CD4-positive, alpha-beta T cell treated with Interleukin-6 at 100 ng/mL for 8 hours (primary cell): Measurements from ENCODE around the gene ZFP36.
A peak's percentile ranks its signal among the peaks of the same experiment; 100 is the strongest.

Experiments
- DNase-seq: peaks from one replicate; pipeline ENCODE4 v3.0.0-alpha.2; 2020; ENCODE audit warnings: mixed read lengths, low spot score

ZFP36 gene

DNA sequence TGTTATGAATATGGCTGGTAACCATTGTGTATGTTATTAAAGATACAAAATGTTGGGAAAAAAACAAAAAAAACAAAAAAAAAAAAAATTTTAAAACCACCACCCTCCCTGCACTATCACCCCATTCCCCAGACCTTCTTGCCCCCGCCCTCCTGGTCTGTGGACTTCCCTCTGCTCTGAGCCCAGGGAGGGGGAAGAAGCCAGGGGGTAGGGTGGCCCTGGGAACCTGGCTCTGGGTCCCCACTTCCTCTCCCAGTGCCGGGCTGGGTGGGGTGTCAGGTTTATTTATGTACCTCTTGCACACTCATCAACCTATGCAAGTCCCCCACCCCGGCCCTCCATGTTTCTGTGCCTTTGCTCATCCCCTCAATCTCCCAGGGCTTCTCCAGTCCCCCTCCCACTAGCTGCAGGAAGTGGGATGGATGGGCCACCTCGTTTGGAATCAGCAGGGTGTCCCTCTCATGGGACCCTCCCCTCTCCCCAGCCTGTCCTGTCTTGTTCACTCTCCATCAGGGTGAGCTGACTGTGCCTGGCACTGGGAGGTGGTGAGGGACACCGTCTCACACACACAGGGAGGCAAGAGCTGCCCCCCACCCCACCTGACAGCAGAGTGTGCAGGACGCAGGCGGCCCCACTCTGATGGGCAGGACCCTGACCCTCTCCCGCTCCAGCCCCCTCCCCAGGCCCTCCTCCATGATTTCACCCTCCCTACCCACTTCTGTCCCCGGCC, 21.6 kb upstream of the ZFP36 start:
- DNase-seq = no peak

DNA sequence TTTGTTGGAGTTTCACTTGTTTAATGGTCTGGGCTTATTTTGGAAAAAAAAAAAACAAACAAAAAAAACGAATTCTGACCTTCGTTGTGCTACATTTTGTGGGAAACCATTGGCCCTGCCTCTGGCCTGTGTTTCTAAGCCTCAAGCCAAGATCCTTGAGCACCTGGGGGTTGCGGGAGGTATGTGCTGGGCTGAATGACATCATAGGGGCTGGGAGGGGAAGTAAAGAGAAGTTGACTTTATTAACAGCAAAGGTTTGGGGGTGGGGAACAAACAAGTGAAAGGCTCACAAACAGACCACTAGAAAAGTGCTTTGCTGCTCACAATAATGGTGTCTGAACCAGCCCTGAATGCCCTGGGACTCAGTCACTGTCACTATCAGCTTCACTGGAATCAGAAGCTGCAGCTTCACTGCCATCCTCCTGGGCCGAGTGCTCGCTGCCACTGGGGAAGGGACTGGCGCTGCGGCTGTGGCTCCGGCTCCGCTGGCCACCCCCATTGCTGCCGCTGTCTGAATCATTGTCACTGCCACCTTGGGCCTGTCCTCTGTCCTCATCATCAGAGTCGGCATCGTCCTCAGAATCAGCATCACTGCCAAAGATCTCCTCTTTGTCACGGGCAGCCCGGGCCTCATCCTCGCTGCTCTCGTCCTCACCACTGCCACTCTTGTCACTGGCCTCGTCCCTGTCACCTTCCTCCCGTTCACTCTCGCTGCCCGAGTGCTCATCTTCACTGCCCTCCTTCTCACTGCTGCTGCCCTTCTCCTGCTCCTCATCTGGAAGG, 20.8 kb upstream of the ZFP36 start:
- no peak for DNase-seq

DNA sequence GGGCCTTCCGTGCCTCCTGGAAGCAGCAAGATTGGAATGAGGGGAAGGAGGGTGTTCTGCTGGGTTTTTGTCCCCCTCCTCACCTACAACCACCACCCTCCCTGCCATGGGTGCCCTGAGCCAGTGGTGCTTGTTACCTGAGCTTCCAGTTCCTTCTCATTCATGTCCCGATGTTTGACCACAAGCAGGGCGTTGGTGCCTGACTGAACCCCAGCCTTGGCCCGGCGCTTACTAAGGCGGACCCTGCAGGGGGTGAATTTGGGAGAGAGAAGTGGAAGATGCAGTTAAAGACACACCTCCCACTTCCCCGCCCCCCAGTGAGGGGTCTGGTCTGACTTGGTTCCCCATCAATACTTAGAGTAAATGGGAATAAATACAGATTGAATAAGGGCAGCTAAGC, 20.1 kb upstream of the ZFP36 start:
- no peak for DNase-seq

DNA sequence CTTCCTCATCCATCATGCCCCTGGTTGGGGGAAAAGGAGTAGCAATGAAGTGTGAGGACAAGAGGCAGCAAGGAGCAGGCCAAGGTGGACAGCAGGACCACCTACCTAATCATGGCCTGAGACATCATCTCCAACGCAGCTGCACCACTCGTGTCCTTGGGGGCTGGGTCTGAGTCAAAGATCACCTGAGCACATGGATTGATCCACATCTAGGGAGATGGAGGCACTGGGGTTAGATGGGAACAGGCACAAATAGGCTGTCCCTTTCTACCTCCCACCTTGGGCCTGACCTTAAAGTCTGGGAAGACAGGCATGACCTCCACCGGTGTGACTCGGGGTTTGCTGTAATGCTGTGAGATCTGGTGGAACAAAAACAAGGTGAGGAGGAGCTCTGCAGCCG, 18.0 kb upstream of the ZFP36 start:
- no peak for DNase-seq

GRCh38 chr19:39389631-39390414, 16.8 kb upstream of the ZFP36 start:
- DNase-seq = no peak

GRCh38 chr19:39390451-39390750, 16.2 kb upstream of the ZFP36 start:
- DNase-seq = peak; percentile 71

DNA sequence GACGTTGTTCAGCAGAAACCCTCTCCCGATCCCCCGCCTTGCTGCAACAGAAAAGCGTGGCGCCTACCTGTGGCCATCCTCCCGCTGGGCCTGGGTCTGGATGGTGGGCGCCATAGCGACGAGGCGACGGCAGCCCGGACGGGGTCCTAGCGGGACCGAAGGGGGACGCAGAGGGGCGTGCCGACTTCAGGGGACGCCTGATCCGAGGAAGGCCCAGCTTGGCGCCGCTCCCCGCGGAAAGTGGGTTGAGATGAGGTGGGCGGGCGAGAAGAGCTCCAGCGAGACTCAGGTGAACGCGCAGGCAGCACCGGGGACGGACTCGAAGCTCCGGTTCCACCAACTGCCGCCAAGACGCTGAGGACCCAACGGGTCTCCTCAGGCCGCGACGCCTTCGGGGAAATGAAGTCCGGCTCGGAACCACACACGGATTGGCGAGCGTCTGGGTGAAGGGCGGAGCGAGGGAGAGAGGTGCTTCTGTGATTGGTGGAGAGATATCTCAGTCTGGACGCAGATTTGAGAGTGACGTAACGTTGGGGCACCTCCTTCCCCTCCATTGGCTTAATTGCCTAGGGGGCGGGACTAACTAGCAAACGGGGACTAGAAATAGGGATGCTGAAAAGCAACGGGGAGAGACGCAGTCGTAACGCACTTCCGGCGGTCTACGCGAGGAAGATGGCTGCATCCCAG, 15.8 kb upstream of the ZFP36 start, which contains the start of the genes MED29 and PAF1:
TSS of gene MED29 (plus strand) at position 628 of the 687 bp plus-strand sequence. CDS start at position 673, 45 bp downstream.
TSS of gene PAF1 (minus strand) at position 356 of the 687 bp plus-strand sequence. CDS start at position 114, 242 bp downstream.
- peak; percentile 99 for DNase-seq

DNA sequence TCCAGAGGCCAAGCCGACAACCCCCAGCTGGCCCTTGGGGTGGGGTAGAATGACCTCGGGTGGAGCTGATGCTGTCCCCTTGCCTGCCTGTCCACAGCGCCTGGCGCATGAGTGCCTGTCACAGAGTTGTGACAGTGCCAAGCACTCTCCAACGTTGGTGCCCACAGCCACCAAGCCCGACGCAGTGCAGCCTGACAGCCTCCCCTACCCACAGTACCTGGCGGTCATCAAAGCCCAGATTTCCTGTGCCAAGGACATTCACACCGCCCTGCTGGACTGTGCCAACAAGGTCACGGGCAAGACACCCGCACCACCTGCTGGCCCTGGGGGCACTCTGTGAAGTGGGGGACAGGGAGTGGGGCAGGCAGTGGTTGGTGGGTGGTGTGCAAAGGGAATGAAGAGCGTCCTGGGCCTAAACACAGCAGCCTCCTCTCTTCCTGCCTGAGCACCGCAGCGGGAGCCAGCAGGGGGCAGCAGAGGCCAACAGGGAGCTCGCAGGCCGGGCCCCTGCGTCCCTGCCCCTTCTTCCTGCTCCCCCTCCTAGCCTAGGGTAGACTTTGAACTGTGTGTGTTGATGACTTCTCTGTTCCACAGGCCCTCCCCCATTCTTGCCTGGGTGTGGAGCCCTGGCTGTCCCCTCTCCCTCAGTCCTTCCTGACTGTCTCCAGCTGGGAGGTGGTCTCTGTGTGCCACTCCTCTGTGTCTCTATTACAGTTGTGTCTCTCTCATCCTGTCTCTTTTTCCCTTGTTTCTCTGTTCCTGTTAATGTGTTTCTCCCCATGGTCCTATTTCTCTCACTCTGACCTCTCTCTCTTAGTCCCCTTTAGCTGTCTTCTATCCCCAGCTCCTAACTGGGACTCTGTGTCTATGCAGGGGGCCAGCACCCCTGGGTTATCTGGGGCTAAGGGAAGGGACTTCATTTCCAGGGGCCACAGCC, 9.0 kb upstream of the ZFP36 start:
- peak; percentile 94 for DNase-seq

GRCh38 chr19:39398297-39398864, 8.3 kb upstream of the ZFP36 start:
- peak; percentile 61 for DNase-seq

GRCh38 chr19:39399668-39400050, 7.0 kb upstream of the ZFP36 start:
- no peak for DNase-seq

DNA sequence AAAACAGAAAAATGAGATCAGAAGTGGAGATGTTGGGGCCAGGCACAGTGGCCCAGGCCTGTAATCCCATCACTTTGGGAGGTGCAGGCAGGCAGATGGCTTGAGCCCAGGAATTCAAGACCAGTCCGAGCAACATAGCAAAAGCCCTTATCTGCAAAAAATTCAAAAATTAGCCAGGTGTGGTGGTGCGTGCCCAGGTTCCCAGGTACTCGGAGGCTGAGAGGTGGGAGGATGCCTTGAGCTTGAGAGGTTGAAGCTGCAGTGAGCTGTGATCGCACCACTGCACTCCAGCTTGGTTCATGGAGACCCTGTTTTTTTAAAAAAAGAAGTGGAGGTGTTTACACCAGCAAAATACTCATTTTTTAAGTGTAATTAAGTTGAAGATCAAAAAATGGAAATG, 6.6 kb upstream of the ZFP36 start:
- DNase-seq = no peak

DNA sequence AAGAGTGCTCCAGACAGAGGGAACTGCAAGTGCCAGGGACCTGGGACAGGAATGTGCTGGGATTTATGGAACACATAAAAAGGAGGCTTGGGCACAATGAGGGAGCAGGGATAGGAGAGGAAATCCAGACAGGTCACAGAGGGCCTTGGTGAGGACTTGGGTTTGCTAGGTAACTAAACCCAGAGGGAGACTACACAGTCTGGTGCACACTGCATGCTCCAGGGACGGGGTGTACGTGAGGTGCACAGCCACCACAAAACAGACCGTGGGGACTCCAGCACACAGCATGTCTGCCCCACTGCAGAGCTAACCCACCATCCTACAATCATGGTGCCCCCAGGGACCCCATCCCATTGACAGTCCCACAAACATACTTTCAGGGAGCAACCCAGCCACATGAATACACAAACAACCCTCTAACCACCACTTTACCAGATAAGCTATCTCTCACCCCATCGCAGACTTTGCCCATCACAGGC, 5.5 kb upstream of the ZFP36 start:
- DNase-seq = no peak

GRCh38 chr19:39401549-39402345, 4.9 kb upstream of the ZFP36 start:
- peak; percentile 86 for DNase-seq

DNA sequence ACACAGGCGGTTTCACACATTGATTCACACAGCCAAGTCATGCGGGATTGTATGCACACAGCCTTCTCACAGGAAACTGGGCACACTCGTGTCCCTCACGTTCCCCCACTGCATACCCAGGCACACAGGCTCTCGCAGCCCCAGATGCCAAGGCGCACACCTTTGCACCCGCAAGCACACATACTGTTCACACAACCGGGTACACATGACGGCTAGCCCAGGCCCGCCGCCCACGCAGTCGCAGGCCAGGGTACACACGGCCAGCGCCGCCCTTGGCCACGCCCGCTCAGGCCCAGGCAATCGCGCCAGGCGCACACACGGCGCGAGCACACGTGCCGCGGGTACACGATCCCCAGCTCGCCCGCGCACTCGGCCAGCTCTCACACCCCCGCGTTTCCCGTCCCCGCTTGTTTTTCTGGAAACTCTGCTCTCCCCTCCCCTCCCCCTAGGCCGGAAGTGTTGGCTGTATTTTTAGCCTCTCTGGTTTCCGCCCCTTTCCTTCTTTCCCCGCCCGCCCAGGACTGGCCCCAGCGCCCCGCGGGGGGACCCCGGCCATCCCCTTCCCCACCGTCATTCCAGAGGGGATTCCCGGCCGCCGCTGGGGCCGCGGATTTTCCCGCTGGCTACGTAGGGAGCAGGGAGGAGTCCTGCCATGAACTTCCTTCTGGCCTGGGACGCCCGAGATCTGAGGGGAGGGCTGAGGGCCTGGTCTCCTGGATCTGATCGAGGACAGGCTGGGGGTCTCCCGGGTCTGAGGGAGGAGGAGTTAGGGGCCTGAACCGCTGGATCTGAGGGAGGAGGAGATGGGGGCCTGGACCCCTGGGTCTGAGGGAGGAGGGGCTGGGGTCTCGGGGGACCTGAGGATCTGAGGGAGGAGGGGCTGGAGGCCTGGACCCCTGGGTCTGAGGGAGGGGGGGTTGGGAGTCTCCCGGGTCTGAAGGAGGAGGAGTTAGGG, 4.0 kb upstream of the ZFP36 start:
- peak; percentile 87 for DNase-seq

GRCh38 chr19:39403331-39404312, 3.0 kb upstream of the ZFP36 start:
- DNase-seq = peak; percentile 94

GRCh38 chr19:39405261-39405957, 1.2 kb upstream of the ZFP36 start:
- no peak for DNase-seq
